Retina (tissue), 1 donor: ENCODE data around the gene GAPT.

Experiments
- DNase-seq: peaks from one replicate; pipeline ENCODE4 v3.0.0-alpha.2; 2016

GAPT gene

DNA sequence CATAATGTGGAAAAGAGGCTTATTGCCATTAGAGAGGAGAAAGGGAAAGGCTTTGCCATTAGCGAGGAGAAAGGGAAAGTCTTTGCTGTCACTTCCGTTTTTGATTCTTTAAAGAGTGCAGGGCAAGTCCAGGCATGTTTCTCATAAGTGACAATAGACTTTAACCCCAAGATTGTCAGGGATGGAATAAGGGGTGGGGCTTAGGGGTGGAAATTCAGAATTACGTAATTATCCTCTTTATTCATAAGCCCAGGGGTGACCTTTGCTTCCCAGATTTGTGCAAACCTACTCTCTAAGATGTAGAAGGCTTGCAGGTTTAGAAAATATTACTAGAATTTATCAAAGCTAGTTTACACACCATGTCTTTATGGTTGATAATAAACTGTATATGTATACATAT is 29.1 kb upstream of the GAPT start:
- DNase-seq = no peak

- peak; percentile 61 for DNase-seq
These were observed 28.5 kb upstream of the GAPT start for GRCh38 chr5:58462623-58463230.

DNA sequence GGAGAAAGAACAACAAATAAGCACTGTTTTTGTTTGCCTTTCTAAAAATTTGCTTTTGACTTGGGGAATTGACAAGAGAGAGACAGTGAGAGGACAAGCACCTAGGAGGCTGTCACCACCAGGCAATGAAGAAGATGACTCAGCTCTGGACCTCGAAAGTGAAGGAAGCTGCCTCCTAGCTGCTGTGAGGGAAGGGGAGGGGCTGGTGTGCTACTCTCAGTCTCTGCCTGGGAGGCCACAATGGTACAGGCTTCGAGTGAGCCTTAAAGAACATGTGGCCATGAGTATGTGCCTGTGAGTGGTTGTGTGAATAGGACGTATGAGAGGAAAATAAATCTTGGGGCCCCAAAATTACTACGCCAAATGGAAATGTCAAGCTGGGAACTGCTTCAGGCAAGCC is 24.3 kb upstream of the GAPT start:
- no peak for DNase-seq

DNA sequence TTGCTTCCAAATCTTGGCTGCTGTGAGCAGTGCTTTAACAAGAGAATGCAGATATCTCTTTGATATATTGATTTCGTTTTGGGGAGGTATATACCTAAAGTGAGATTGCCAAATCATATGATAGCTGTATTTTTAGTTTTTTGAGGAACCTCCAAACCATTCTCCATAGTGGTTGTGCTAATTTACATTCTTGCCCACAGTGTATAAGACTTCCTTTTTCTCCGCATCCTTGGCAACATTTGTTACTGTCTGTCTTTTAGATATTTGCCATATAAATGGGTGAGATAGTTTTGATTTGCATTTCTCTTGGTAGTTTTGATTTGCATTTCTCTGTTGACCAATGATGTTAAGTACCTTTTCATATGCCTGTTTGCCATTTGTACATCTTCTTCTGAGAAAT is 21.3 kb upstream of the GAPT start:
- no peak for DNase-seq

GRCh38 chr5:58475404-58475803 is 15.8 kb upstream of the GAPT start:
- no peak for DNase-seq

- no peak for DNase-seq
These were observed 13.4 kb upstream of the GAPT start for GRCh38 chr5:58477760-58478376.

DNA sequence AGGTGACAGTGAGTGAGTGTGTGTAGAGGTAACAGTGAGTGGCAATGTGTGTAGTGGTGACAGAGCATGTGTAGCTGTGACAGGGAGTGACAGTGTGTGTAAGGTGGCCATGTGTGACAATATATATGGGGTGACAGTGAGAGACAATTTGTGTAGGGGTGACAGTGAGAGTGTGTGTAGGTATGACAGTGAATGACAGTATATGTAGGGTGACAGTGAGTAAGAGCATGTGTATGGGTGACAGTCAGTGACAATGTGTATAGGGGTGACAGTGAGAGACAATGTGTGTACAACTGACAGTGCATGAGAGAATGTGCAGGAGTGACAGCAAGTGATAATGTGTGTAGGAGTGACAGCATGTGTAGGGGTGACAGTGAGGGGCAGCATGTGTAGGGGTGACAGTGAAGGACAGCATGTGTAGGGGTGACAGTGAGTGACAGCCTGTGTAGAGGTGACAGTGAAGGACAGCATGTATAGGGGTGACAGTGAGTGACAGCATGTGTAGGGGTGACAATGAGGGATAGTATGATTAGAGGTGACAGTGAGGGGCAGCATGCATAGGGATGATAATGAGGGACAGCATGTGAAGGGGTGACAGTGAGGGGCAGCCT is 10.1 kb upstream of the GAPT start:
- DNase-seq = no peak

- DNase-seq = no peak
These were observed 9.4 kb upstream of the GAPT start for GRCh38 chr5:58481828-58482227.

GRCh38 chr5:58482536-58482935 is 8.7 kb upstream of the GAPT start:
- no peak for DNase-seq

GRCh38 chr5:58484505-58484904 is 6.7 kb upstream of the GAPT start:
- DNase-seq = no peak

DNA sequence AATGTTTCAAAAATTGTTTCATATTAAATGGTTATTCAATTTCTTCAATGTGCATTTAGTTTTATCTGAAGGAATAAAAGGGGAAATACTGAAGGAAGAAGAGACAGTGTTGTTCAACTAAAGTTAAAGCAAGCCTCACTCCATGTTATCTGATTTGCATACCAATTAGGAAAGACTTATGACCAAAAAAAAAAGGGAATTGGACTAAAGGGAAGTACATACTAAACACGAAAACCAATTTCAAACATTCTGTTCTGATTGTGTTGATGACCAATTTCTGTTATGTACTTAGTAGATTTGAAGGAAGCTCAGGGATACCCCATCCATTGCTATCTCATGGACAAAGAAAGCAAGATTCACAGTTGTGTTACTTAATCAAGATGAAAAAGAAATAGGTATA is 4.9 kb upstream of the GAPT start:
- no peak for DNase-seq

DNA sequence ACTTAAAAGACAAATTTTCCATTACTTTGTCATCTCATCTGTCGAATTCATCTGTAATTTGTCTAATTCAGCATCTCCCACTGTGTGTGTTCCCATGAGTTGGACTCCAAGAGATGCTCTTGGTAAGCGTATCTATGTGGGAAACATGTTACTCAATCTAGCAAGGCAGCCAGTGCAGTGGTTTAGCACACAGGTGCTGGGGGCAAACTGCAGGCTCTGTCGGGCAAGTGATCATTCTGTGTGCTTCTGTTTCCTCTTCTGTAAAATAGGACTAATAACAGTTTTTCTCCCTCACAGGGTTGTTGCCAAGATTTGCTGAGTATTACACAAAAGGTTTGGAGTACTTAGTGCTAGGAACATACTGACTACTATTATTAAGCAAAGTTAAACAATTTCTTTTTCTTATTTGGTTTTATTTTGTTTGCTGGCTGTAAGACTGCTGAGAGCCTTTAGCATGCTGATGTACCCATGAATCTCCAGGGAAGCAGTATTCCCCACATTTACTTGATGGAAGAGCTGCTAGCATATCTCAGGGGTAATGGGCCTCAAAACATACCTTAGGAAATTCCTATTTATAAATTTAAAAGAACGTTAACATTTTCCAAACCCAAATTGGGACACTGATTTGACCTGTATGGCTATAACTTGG is 709 bp upstream of the GAPT start:
- DNase-seq = peak; percentile 31

- no peak for DNase-seq
These were observed 1.9 kb downstream of the GAPT start for GRCh38 chr5:58493141-58493540.

DNA sequence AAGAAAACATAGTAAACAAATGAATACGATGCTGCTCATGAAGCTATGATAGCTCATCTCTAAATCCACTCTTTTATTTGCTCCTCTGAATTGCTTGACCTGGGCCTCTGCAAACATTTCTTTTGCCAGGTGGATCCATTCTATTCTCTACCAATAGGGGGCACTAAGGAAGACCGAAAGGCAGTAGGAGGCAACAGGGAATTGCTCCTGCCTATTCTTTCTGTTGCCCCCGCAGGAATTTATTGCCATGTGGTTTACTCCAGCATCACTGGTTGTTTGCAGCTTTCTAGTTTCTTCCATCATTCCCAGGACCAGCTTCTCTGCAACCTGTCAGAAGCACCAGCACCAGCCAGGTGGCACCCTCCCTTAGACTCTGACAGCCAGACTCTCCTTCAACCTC is 5.3 kb downstream of the GAPT start:
- DNase-seq = no peak

DNA sequence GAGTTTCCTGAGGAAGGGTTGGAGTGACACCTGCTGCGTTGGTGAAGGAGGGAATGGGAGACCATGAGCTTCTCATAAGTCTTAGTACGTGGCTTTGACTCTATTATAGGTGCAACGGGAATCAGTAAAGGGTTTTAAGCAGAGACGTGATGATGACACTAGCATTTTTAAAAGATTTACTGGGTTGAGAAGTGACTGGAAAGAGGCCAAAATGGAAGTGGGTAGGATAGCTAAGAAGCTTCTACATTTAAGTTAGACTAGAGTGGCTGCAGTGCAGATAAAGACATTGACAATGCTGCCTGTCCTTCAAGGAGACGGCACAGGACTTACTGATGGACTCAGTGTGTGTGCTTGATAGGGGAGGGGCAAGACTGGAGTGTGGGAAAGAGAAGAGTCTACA is 6.2 kb downstream of the GAPT start:
- no peak for DNase-seq

GRCh38 chr5:58497921-58498320 is 6.7 kb downstream of the GAPT start:
- DNase-seq = no peak

DNA sequence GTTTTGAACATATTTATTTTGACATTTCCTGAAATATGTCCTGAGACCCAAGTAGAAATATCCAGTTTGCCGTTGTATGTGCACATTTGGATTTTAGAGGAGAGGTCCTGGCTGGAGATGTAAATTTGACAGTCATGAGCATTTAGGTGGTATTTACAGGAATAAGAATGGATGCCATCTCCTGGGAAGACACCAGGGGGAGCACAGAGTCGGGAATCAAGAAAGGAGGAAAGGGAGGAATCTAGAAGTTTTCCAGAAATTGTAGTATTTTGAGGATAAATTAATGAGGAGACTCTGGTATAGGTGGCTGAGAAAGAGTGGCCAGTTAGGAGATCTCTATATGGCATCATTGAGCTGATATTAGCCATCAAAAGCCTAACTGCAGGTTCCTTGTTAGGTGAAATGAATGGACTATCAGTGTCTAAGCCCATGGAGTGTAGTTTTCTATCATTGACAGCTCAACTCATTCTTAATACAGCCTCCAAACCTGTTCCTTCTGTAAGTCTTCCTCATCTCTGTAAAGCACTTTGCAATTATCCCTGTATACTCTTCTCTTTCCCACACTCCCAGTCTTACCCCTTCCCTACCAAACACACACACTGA is 7.2 kb downstream of the GAPT start:
- DNase-seq = peak; percentile 44

DNA sequence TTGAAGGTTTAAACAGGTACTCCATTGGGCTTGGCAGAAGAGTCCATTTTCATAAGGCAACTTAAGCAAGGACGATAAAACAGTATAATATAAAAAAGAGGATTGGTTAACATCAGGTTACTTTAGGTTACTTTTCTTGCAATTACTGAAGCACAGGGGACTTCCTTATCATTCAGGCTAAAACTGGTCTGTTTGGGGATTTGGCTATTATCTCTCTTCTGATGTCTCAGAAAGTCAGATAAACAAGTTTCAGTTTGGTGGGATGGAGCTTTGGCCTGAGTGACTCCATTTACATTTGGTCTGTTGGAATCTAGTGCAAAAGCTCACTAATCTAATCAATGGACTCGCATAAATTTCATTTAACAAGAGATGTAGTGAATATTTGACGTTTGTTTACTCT is 8.0 kb downstream of the GAPT start:
- DNase-seq = no peak

- DNase-seq = no peak
These were observed 8.7 kb downstream of the GAPT start for GRCh38 chr5:58499941-58500340.

GRCh38 chr5:58501778-58502417 is 10.7 kb downstream of the GAPT start:
- no peak for DNase-seq

GRCh38 chr5:58503390-58504046 is 12.3 kb downstream of the GAPT start:
- DNase-seq = no peak

GRCh38 chr5:58504766-58505165 is 13.5 kb downstream of the GAPT start:
- no peak for DNase-seq

- no peak for DNase-seq
These were observed 14.3 kb downstream of the GAPT start for GRCh38 chr5:58505502-58505901.
